GM19467 (cell line): ENCODE data around the gene SMAD1.
A peak's percentile ranks its signal among the peaks of the same experiment; 100 is the strongest.

Source experiments
- ATAC-seq: cut with Tn5 transposase; IDR thresholded peaks from one replicate; pipeline ENCODE4 v1.9.1; 2021; ENCODE audit warnings: mild to moderate bottlenecking, moderate library complexity; ENCODE audit not compliant: unreplicated experiment

The SMAD1 gene

DNA sequence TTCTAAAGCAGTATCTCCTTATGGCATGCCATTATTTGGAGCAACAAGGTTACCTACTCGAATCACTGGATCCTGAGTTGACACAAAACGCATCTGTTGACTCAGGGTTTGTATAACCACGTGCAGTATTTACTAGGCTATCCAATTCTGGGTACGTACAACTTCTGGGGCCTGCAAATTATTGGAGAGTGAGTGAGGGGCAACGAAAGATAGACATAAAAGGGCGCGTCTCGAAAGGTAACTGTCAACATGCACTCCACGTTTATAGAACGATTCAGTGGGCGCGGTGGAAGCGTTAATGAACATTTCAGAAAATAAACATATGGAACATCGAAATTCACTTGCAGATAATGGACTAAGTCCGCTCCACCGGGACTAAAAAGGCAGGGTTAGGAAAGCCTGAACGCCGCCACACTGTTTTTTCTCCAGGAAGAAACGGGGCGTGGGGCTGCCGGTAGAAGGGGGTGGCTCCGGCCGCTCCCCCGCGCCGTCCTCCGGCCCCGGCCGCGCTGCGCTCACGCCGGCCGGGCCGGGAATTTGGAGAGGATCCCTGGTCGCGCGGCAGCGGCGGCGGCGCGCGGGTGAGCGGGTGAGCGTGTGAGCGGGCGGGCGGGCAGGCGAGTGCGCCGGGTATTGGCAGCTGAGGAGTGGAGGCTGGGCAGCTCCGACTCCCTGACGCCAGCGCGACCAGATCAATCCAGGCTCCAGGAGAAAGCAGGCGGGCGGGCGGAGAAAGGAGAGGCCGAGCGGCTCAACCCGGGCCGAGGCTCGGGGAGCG is at the start of gene SMAD1:
Gene SMAD1 (plus strand): TSS at position 690 of the 778 bp plus-strand sequence. CDS start 32,761 bp downstream, outside the sequence.
- peak; percentile 49 for ATAC-seq

GRCh38 chr4:145433684-145434083 is 48.0 kb upstream of the SMAD1 start:
- no peak for ATAC-seq

DNA sequence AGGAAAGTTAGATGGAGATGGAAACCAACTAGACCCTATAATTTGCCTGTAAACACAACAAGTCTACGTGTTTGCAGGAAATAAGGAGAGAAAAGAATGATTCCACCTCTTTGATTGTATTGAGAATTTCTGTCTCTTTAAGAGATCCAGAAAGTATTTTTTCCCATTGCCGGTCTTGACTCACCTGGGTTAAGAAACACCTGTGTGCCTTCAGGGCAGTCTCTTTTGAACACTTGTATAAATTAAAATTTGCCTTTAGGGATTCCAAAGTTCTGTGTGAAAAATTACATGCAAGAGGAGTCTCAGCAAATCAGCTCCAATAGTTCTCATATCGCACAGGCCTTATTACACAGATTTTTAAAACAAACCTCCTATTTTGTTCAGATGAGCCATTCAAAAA is 46.0 kb upstream of the SMAD1 start:
- ATAC-seq = no peak

- no peak for ATAC-seq
Measured at GRCh38 chr4:145436114-145436513, 45.5 kb upstream of the SMAD1 start.

GRCh38 chr4:145436796-145437195 is 44.9 kb upstream of the SMAD1 start:
- no peak for ATAC-seq

DNA sequence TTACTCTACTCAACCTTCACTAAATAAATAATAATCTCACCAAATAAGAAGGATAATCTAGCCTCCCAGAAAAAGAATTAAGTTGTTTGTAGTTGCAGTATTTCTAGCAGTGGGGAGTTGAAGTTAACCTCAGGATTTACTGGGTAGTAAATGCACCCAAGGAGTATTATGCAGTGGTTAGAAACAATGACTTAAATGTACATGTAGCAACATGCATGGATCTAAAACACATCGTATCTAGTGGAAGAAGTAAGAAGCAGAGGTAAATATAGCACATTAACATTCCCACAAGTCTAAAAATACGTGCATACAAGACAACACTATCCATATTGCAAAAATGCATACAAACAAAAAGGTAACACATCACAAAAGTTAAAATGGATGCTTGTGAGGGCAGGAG is 44.2 kb upstream of the SMAD1 start:
- ATAC-seq = no peak

- ATAC-seq = no peak
Measured at GRCh38 chr4:145438298-145438697, 43.4 kb upstream of the SMAD1 start.

GRCh38 chr4:145440292-145441007 is 41.2 kb upstream of the SMAD1 start:
- no peak for ATAC-seq

DNA sequence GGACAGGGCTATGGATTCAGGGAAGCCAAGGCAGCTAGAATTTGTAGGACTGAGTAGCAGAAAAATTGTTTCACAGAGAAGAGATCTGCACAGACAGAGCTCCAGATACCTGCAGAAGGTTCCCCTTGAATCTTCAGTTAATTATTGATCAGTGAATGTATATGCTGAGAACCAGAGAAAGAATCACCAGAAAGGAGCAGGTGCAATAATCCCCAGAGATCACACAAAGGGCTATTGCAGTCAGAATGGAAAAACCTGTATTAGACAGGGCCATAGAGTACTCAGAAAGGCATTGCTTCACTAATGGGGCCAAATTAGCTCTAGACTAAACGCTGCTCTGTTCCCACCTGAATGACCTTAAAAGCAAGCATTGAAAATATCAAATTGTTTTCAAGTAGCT is 35.5 kb upstream of the SMAD1 start:
- ATAC-seq = peak; percentile 97

DNA sequence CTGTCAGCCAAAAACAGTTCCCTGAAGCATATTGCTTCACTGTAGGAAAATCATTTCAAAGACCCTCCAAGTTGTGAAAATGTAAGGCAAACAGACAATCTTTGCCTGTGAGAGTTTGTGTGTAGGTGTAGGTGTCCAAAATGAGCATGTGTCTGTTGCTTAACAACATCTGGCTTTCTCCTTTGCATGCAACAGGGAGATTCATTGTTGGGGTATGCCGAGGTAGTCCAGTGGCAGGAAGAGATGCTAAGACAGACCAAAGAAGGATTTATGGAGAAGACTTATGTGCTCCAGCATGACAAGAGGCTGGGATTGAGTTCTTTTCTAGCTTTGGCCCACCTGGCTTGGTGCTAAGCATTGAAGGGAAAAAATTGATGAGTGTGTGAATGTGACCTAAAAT is 29.8 kb upstream of the SMAD1 start:
- ATAC-seq = no peak

DNA sequence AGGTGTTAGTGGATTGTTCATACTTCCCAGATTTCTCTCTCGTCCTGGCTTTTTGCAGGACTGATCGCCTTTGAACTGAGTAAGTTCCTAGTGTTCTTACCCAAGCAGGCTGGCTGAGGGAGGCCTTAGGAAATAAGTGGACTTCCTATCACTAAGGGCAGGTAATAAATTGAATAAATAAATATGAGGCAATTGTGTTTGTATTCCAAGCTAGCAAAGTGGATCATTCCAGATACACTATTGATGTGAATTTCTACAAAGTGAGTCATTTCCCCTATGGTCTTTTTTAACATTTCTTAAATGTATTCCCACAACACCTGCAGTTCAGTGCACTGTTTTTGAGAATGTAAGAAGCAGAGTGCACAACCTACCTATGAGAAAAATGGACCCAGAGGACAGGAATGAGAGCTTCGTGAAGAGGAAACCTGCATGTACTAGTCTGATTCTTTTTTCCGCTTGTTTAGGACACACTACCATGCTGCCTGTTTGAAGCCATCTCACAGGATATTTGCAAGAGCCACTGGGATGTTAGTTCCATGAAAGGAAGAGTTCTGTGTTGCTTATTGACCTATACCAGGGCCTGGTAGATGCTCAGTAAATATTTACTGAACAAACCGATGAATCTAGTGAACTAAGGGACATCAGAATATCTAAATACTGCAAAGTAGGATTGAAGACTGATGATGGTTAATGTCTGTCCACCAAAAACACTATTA is 29.0 kb upstream of the SMAD1 start:
- ATAC-seq = no peak

DNA sequence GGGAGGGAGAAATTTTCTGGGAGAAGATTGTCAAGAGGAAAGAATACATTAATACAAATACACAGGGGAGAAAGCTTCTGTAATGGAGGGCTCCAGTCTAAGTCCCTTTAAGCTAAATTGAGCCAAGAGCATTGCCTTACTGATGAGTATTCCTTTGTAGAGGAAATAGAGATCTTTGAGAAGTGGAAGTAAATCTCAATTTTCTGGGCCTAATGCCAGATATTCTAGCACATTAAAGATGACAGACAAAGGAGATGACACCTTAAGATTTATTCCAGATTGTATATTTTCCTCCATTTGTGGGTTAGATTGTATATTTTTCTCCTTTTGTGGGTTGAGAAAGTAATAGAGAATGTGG is 28.5 kb upstream of the SMAD1 start:
- ATAC-seq = no peak

GRCh38 chr4:145473203-145473602 is 8.4 kb upstream of the SMAD1 start:
- no peak for ATAC-seq

GRCh38 chr4:145480257-145480656 is 1.4 kb upstream of the SMAD1 start:
- ATAC-seq = no peak

DNA sequence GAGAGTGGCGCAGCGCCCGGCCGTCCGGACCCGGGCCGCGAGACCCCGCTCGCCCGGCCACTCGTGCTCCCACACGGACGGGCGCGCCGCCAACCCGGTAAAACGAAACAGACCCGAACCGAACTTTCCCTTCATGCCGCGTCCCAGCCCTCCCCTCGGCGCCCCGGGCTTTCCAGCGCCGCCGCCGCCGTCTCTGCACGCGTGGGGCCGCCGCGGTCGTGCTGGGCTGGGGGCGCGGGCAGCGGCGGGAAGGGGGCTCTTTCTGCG is 222 bp downstream of the SMAD1 start:
- no peak for ATAC-seq

DNA sequence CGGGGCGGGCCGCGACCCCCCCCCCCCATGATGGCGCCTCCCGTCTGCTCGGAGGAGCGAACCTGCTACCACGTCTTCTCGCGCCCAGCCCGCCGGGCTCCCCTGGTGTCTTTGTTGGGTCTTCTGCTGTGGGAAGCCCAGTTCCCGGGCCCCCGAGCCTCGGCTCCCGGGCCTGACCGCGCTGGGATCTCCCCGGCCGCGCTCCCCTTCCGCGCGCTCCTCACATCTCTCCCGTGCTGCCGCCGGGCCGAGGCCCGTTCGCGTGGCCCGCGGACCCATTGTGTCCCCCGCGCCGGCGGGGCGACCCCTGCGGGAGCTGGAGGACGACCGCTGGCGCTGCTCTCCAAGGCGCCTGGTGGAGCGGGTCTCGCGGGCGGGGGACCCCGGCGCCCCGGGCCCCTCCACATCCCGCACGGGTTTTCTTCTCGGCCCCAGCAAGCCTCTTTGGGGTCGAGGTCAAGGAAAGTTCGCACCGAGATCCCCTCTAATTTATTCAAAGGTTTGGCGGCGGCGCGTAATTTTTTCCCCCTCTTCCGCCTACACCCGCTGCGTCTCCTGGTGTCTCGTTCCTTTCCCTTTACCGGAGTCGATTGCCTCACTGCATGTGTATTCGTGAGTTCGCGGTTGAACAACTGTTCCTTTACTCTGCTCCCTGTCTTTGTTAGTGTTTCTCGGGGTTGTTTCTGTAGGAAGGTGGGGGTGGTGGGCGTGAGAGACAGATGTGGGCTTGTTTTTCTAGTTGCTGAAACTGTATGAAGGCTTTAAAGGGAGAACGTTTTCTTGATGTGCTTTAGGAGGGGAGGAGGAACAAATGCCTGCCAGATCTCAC is 770 bp downstream of the SMAD1 start:
- ATAC-seq = peak; percentile 22

DNA sequence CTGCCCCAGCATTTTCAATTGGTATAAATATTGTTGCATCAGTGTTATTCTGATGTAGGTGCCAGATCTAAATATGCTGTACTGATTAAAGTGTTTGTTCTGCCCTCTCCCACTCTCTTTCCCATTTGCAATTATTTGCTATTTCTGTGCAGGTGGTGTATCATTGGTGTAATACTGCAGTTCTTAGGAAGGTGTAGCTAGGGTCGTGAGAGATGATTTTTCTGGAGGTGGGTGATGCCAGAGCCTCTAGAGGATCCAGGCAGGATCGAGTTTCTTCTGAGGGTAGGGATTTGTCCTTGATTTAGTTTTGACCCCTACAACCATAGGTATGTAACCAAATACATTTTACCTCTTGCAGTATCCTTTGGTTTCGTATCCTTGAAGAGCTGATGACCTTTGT is 1.9 kb downstream of the SMAD1 start:
- ATAC-seq = no peak

GRCh38 chr4:145484225-145484846 is 2.7 kb downstream of the SMAD1 start:
- ATAC-seq = no peak

DNA sequence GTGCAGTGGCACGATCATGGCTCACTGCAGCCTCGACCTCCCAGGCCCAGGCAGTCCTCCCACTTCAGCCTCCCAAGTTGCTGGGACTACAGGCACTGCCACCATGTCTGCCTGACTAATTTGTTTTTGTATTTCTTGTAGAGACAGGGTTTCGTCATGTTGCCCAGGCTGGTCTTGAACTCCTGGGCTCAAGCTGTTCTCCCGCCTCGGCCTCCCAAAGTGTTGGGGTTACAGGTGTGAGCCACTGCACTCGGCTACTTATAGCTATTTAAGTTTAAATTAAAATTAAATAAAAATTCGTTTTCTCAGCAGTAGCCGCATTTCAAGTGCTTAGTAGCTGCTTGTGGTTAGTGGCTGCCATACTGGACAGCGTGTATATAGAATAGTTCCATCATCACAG is 3.5 kb downstream of the SMAD1 start:
- no peak for ATAC-seq

DNA sequence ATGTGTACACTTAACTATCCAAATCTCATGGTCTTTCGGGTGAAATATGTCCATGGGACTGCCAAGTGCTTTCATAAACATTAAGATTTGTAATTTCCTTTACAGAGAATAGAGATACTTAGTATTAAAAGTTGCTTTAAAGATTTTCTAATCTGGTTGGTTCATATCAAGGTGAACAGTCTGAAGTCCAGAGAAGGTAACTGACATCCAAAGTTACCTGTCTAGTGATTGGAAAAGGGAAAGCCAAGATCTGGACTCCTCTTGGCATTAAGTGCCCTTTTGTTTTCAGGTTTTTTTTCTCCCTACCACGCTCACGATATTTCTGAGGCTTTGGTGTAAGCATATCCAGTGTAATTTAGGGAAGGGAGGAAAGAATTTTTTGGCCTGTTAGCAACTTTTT is 5.0 kb downstream of the SMAD1 start:
- ATAC-seq = no peak

GRCh38 chr4:145487631-145488030 is 6.0 kb downstream of the SMAD1 start:
- peak; percentile 95 for ATAC-seq
